ENCODE results near the gene KANK4.
"Not testable (repeated sequence)": the region's sequence is repeated elsewhere in the genome, so short reads cannot be mapped to it uniquely, and the experiment has no call there.

The KANK4 gene

DNA sequence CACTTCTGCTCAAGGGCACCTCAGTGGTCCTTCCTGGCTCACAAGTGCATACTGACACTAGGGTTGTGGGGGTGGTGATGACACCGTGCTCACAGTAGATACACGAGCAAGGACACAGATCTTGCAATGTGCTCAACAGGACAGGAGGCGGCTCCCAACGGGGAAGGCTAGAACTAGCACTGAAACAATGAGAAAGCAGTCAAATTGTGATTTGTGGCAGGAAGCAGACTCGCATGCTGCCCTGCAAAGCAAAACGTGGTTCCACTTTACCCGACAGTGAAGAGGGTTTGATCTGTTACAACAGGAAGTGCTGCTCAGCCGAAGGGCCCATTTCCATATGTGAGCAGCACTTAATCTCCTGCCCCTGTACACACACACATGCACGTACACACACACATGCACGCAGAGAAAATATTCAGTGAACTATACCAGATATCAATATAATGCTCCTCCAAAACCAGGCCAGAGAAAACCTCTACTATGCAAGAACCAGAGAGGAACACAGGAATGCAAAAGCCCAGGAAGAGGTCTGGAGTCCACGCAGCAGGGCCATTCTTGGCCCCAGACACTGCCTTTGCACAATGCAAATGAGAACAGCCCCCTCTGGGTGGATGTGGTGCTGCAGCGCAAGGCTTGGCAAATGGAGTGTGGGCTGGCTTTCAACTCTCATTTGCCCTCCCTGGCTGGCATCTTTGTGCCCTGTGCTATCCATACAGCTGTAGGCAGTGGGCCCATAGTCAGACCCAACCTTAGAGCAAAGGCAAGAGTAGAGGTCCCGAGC is 47.1 kb downstream of the KANK4 start:
- peak; percentile 40 for DNase-seq (ENCODE audit: low read depth, low spot score)

DNA sequence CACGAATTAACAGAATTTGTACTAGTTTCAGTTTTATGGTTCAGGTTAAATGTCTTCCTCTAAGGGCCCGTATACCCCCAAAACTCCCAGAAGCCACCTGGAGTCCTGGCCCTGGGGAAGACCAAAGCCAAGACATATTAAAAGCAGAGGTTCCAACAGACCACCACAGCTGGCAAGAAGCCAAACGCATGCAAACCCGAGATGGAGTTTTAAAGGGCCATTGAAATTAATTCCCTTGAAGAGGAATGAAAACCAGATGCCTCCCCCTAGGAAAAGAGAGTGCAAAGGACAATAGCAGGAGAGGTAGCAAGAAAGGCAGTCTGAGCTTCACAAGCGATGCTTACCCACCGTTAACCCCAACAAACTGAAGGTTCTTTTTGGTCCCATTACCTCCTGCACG is 48.1 kb downstream of the KANK4 start:
- DNase-seq (ENCODE audit: low read depth, low spot score): no peak

DNA sequence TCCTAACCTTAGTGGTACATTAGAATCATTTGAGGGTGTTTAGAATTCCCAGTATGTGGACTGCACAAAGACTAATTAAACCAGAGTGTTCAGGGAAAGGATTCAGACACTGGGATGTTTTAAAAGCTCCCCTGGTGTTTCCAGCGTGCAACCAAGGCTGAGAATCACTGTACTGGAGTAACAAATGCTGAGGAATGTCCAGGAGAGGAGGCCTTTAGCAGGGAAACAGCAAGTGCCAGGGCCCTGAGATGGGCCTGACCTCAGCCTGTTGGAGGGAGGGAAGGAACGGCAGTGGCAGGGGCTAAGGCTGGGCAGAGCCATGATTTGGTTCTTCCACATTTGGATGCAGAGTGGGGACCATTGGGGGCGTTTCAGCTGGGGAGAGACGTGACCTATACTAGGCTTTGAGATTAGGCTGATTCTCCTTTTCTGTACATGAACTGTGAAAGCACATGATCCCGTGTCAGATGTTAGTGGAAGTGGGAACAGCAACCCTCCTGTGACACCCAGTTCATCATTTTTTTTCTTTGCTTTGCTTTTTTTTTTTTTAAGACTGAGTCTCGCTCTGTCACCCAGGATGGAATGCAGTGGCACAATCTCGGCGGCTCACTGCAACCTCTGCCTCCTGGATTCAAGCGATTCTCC is 49.3 kb downstream of the KANK4 start:
- no peak for DNase-seq (ENCODE audit: low read depth, low spot score)

DNA sequence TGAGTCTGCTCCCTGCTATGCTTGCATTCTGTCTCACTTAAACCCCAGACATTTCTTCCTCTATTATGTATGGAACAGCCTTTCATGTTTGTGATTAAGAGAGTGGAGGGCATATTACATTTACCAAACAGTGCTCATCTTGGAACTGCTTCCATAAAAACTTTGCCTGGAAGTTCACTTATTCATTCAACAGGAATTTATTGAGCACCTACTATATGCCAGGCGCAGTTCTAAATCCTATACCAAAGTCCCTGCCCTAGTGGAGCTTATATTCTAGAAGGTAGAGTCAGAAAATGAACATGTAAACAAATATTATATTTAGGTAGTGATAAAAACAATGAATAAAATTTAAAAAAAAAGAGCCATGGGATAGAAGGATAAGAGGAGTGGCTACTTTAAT is 49.8 kb downstream of the KANK4 start:
- no peak for DNase-seq (ENCODE audit: low read depth, low spot score)

DNA sequence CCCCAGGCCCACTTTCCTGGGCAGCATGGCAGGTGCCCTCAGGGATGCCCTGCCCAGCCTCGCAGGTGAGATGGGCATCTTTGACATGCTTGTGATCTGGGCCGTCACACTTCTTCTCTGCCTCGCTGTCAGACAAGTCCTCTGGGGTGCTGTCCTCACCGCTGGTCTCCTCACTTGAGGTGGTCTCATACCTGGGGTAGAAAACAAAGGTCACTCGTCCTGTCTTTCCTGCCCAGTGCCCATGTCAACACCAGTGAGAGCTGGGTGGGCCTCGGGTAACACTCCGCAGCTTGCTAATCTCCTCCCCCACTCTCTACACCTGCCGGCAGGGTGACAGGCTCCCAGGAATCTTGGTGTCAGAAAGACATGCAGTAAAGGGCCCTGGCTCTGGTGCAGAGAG is 50.9 kb downstream of the KANK4 start:
- no peak for DNase-seq (ENCODE audit: low read depth, low spot score)

DNA sequence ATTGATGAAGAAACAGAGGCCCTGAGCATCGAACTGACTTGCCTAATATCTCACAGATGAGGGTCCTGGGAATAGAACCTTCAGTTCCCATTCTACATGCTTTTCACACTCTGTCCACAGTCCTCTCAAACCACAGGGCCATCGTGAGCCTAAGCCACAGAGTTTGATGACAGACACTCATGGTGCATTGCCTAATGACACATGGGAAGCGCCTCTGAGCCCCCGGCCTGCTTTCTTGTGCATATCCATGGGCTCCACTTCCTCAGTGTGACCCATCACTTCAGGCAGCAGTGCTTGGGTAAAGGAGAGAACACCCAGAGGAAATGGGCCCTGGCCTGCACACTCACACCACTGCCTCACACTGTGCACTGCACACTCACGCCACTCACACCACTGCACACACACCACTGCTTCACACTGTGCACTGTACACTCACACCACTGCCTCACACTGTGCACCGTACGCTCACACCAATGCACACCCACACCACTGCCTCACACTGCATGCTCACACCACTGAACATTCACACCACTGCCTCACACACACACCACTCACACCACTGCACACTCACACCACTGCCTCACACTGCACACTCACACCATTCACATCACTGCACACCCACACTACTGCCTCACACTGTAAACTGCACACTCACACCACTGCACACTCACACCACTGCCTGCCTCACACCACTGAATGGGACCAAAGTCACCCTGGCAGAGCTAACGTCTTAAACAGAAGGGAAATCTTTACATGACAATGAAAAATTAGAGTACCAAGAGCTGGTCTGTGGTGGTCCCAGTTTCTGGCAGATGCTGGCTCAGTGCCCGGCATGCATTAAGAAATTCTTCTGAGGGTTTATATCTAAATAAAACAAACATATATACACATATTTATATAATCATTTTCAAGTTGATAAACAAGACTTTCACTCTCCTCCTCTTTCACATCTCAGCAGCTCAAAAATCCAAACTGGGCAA is 53.0 kb downstream of the KANK4 start:
- no peak for DNase-seq (ENCODE audit: low read depth, low spot score)

DNA sequence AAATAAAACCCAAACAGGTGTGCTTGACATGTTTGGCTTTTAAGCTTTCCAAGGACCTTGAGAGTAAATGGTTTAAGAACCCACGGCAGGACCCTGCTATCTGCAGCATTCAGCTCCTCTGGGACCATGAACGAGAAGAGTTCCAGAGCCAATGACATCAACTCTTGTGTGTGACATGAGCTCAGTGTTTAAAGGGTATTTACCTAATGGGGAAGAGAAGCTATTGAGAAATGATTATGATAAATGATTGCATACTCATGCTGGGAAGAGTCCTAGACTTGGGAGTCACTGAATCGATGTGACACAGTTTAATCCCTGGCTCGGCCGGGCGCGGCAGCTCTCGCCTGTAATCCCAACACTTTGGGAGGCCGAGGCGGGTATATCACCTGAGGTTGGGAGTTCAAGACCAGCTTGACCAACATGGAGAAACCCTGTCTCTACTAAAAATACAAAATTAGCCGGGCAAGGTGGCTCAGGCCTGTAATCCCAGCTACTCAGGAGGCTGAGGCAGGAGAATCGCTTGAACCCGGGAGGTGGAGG is 55.4 kb downstream of the KANK4 start:
- DNase-seq (ENCODE audit: low read depth, low spot score): no peak

DNA sequence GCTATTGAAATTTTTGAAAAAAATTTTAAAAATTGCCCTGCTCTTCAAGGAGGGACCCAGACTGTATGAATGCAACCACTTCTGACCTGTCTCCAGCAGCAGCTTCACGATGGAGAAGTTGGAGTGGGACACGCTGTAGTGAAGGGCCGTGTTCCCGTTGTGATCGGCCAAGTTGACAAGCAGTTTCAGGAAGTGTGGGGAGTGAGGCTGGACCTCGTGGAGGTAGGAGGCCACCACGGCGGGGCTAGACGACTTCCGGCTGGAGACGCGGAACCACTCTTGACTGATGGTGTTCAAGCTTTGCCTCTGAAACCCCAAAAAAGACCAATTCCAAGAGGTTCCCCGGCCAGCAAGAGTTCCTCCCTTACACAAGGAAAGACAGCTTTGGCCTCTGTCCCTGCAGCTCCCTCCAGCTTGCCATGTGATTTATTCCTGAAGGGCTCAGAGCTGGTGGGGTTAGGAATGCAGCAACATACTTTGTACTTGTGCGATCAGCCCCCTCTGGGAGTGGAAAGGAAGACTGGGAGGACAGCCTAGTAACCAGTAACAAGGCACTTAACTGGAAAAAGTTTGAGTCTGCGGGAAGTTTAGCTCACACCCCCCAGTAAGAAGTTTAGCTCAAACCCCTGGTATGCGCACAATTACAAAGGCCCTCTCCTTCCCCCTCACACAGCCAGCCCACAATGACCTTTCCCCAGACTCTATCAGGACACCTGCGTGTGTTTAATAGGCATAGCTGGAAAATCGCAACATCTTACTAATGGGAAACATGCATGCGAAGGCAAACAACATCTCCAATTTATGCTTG is 56.0 kb downstream of the KANK4 start:
- peak; percentile 58 for DNase-seq (ENCODE audit: low read depth, low spot score)

DNA sequence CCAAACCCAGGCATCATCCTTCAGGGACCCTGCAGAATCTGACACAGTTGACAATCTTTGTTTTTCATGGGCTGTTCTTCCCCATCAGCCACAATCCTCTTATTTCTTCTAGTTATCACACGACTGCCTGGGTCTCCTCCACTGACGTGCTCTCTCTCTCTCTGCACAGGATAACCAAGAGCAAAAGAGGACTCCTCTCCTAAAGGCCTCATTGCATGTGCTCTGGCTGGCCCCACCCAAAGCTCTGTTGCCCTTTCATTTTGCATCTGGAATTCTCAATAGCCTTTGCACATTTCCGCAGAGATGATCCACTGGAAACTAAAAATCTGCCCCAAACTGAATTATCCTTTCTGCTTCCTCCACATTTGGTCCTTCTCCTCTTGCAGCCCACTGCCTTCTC is 58.5 kb downstream of the KANK4 start:
- no peak for DNase-seq (ENCODE audit: low read depth, low spot score)

DNA sequence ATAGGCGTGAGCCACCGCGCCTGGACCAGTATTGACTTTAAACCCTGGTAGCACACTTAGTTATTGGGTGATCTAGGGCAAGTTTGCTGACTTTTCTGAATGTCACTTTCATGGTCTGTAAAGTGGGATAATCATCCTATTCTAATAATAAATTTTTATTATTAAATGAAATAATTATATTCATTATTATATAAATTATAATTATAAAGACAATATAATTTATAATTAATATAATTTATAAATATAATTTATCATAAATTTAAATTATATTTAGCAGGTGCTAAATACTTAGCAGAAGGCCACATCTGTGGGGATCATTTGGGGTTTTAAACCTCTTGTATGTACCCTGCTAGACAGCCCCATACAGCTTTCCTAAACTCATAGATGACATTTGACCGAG is 59.7 kb downstream of the KANK4 start:
- DNase-seq (ENCODE audit: low read depth, low spot score): no peak

DNA sequence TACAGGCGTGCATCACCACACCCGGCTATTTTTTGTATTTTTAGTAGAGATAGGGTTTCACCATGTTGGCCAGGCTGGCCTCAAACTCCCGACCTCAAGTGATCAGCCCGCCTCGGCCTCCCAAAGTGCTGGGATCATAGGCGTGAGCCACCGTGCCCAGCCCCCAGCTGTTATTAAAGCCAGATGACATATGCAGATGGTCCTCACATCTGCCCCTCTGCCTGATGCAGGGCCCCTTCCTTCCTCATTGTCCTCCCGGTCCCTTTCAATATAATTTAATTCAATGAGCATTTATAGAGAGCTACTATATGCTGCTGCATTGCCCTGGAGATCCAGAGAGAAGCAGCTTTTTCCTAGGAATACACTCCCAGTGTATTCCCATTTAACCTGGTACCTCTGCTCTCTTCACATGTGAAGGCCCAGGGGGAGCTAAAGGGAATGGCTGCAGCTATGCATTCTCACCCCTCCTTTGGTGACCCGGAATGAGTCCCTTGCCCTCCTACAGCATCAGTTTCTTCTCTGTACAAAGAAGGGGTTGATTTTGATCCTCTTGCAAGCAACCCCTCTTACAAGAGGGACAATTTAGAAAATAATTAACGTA is 69.0 kb downstream of the KANK4 start:
- no peak for DNase-seq (ENCODE audit: low read depth, low spot score)

DNA sequence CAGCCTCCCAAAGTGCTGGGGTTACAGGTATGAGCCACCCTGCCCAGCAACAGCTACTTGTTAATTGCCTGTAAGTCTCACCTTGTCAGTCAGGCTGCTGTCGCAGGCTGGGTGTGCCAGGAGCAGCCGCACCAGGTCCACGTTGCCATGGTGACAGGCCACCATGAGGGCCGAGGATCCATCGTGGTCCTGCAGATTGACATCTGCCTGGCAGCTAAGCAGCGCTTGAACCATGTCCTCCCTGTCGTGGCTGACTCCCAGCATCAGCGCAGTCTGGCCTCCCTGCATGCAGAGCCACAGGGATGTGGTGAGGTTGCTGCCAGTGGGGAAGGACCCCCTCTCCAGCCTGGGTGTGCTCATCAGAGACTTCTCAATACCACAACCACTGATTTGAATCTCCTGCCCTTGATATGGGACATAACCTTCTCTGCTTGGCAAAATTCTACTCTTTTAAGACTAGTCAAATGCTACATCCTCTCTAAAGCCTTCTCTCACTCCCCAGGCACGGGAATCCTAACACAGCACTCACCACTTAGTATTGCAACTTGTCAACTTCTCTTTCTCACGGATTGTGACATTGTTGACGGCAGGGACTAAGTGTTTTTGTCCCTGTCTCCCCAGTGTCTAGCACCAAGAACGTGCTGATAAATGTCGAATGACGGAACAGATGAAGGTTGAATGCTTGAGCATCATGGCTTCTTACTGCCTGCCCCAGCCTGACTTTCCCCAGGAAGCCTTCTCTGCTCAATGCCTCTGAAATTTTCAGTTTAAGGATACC is 71.7 kb downstream of the KANK4 start:
- peak; percentile 56 for DNase-seq (ENCODE audit: low read depth, low spot score)

DNA sequence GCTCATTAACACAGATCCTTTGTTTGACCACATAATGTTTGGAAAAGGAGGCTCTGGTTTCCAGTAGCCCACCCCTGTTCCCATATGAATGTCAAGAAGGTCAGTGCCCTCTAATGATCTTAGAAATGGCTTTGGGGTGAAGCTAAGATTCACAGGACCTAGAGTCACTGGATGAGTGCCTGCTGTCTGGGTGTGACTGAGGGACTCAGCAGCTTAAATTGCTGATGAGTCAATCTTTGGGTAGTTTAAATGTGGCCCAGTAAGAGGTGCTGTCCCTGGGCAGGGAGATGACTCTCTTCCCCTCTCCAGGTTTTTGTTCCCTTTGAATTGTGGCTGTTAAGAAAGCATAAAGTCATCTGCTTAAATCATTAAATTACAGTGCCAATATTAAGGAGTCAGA is 74.0 kb downstream of the KANK4 start:
- DNase-seq (ENCODE audit: low read depth, low spot score): peak; percentile 70

DNA sequence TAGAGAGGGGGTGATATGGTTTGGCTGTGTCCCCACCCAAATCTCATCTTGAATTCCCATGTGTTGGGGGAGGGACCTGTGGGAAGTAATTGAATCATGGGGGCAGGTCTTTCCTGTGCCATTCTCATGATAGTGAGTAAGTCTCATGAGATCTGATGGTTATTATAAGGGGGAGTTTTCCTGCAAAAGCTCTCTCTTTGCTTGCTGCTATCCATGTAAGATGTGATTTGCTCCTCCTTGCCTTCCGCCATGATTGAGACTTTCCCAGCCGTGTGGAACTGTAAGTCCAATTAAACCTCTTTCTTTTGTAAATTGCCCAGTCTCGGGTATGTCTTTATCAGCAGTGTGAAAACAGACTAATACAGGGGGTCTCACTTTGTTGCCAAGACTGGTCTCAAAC is 74.9 kb downstream of the KANK4 start:
- DNase-seq (ENCODE audit: low read depth, low spot score): not testable (repeated sequence)

DNA sequence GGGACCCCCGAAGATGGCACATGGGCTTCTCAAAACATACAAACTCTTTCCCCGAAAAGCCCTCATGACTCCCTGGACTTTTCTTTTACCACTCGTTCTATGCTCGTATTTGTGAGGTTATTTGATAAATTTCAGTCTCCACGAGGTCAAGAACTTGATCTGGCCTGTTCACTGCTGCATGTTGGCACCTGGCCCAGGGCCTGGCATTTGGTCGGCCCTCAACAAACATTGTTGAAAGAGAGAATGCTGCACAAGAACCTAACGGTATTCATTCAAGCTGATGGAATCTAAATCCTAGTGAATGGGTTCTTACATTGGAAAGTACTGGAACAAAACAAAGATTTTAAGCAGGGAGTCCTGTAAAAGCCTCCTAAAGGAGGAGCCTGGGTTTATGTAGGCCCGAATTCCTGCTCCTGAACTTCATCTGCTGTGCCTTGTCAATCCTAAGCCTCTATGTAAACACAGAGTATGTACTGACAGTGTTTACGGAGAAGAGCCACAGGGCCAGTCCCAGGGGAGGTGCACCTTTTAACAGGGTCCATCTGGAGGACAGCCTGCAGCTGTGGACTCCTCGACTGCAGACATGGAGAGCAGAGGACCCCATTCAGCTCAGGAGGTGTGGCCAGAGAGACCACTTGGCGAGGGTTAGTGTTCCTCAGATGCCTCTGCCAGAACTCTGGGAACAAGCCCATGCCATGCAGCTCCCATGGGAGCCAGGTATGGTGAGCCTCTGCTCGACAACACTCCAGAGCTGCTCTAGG is 77.7 kb downstream of the KANK4 start:
- DNase-seq (ENCODE audit: low read depth, low spot score): no peak

DNA sequence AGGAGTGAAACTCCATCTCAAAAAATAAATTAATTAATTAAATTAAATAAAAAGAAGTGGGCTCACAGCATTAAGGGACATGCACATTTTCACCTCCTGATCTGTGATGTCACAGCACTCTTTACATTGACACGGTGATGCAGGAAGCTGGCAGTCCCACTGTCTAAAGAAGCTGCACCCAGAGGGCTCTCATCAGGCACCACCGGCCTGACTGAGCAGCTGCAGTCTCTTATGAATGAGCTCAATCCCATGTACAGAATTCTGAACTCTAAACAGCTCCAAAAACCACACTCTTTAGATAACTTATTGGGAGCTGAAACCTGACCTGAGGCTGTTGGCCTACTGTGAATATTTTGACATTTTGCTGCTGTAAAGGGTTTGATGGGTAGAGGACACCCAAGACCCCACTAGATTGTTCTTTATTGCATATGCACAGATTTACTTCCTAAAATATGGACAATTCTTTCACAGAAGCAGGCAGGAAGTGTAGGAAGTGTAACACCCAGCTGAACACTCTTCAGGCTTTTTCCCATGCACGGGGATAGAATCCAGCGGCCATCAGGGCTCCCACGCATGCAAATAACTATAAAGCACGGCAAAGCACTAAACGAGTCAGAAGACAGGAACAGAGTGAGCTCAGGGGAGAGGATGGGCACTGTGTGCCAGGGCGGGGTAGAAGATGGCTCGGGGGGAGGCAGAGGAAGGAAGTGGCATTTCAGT is 78.4 kb downstream of the KANK4 start:
- no peak for DNase-seq (ENCODE audit: low read depth, low spot score)

DNA sequence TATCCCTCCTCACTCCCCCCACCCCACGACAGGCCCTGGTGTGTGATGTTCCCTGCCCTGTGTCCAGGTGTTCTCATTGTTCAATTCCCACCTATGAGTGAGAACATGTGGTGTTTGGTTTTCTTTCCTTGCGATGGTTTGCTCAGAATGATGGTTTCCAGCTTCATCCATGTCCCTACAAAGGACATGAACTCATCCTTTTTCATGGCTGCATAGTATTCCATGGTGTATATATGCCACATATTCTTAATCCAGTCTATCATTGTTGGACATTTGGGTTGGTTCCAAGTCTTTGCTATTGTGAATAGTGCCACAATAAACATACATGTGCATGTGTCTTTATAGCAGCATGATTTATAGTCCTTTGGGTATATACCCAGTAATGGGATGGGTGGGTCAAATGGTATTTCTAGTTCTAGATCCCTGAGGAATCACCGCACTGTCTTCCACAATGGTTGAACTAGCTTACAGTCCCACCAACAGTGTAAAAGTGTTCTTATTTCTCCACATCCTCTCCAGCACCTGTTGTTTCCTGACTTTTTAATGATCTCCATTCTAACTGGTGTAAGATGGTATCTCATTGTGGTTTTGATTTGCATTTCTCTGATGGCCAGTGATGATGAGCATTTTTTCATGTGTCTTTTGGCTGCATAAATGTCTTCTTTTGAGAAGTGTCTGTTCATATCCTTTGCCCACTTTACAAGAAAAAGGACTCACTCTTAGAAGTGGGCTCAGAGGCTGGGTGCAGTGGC is 79.4 kb downstream of the KANK4 start:
- not testable (repeated sequence) for DNase-seq (ENCODE audit: low read depth, low spot score)

DNA sequence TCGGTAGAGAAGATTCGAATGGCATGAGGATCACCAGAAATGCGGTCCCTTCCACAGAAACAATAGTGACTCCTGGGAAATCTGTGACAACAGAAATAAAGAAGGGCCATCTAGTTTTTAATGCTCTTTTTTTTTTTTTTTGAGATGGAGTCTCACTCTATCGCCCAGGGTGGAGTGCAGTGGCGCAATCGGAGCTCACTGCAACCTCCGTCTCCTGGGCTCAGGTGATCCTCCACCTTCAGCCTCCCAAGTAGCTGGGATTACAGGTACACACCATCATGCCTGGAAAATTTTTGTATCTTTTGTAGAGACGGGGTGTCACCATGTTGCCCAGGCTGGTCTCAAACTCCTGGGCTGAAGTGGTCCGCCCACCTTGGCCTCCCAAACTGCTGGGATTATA is 80.7 kb downstream of the KANK4 start:
- no peak for DNase-seq (ENCODE audit: low read depth, low spot score)

All from ELF-1 (cell line).